Medulla oblongata (tissue), 1 donor: ENCODE data around the gene MTUS2.

Source experiments
- DNase-seq: peaks from one replicate; pipeline ENCODE4 v3.0.0-alpha.2; 2015; ENCODE audit errors: extremely low spot score

MTUS2 gene

DNA sequence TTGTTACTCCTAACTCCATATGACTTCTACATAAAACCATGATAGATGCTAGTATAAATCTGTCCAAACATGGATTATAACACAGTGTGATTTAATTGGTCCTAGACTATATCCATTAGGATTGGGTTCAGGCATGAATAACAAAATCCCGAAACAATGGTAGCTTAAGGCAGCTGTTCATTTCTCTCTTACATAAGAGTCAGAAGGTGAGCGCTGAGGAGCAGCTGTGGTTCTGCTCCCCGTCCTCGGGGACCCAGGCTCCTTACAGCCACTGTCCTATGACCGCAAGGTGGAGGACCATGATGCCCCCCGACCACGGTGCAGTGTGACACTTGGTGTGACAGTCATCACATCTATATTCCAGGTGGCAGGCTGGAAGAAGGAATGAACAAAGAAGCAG is 629.6 kb downstream of the MTUS2 start:
- no peak for DNase-seq

DNA sequence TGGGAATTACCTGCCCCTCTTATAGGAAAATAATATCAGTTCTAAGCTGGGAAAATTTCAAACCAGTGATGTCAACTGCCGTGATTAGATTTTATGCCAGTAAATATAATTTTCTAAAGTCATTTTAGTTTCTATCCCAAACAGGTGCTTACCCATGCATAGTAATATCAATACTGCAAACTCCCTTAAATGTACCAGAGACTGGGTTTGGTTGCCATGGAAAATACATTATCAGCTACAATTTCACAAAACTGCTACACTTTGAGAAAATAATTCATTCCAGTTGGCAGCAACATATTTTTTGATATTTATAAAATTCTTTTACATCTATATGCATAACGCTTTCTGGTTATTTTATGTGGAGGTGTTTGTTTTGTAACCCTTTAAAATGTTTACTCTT is 631.8 kb downstream of the MTUS2 start:
- DNase-seq = no peak

DNA sequence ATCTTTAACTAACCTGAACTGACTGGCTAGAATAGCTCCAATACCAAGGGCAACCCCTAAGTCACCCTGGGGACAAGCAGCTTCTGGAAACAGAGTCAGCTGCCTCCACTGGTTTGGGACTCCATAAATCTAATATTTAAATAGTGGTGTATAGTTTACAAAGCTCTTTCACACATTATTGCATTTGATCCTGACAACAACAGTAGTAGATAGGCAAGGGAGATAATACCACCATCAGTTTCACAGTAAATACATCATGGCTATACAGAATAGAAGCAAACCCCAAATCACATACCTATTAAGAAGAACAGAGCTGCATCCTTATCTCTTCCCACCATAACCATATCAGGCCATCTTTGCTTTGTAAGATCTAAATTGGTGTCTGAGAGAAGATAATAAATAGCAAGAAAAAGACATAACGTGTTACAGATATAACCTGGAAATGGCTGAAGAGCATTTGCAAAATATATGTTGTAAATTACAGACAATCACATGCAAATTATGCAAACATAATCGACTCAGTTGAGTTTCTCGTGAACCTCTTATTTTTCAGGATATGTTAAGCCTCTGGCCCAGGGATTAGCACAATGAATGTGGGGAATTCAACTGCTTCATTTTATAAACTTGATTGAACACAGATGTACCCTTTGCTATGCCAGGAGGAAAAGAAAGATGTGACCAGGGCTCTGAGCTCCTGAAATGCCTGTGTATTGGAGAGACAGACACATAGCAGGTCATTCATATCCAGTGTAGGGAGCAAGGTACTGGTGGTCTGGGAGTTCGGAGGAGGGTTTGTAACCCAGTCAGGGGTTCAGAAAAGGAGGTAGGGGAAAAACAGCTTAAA is 632.9 kb downstream of the MTUS2 start:
- no peak for DNase-seq

DNA sequence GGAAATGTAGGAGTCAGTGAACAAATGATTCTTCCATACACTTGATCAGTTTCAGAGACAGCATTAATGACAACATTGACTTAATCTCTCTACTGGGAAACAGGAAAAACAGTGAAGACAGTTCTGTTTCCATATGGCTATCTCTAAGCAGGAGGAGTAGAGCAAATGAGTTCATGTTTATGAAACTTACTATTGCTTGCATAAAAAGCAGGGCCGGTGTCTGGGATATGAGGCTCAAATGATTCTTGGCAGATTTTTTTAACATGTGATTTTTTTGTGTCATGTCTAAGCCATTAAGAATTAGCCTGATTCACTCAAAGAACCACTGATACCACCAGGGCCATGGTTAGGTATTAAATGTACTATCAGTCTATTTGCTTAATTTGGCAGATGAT is 633.5 kb downstream of the MTUS2 start:
- DNase-seq = no peak

DNA sequence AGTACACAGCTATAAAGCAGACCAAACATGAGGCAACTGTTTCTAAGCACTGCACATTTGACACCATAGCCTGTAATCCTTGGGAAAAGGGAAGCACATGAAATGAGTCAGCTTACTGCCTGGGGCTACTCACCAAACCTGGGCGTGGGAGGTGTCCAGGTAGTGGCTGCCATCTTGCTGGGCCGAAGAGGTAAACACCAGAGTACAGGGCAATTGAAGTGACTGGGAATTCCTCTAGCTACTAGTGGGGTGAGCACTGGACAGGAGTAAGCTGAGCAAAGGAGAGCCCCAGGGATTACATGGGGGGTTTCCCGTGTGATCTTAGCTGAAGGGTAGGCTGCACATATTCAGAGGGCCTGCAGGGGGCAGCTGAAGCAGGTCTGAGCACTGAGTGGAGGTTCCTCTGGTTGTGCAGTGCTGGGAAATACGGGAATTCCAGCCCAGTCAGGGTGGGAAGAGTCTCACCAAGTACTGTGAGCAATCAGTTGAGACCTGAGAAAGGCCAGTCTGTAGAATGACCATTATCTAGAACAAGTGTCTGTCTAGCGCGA is 634.9 kb downstream of the MTUS2 start:
- DNase-seq = no peak

DNA sequence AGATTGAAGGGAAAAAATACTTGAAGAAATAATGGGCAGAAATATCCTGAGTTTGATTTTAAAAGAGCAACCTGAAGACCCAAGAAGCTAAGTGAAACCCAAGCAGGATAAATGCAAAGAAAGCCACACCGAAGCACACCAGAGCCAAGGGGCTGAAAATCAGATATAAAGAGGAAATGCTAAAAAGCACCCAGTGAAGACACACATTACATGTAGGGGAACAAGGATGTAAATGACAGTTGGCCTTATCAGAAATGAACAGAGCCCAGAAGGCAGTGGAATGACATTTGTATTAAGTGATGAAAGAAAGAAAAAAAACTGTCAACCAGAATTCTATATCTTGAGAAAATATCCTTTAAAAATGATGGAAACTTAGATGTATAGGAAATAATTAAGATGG is 636.3 kb downstream of the MTUS2 start:
- DNase-seq = no peak

DNA sequence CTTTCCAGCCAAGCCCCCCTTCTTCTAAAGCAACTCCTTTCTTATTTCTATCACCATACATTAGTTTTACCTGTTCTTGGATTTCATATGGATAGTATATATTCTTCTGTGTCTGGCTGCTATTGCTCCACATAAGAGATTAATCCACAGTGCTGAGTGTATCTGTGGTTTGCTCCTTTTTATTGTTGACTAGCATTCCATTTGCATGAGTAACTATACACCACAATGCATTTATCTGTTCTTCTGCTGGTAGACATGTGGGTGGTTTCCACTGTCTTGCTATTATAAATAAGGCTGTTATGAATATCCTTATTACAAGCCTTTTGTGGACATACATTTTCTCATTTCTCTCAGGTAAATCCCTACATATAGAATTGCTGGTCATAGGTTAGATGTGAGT is 637.2 kb downstream of the MTUS2 start:
- DNase-seq = no peak

DNA sequence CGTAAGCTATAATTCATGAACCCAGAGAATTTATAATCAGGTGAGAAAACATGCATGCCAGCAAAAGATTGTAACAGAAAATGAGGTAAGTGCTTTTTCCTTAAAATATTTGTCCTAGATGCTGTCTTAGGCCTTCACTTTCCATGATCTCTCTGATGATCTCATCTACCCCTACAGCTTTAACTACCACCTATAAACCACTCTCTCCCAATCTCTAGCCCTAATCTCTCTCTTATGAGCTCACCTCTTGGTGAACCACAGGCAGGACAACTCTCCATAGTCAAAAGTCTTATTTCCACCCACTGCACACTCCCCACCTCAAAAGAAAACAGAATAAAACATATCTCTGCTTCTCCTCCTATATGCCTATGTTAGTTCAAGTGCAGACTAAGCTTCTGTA is 638.3 kb downstream of the MTUS2 start:
- no peak for DNase-seq

DNA sequence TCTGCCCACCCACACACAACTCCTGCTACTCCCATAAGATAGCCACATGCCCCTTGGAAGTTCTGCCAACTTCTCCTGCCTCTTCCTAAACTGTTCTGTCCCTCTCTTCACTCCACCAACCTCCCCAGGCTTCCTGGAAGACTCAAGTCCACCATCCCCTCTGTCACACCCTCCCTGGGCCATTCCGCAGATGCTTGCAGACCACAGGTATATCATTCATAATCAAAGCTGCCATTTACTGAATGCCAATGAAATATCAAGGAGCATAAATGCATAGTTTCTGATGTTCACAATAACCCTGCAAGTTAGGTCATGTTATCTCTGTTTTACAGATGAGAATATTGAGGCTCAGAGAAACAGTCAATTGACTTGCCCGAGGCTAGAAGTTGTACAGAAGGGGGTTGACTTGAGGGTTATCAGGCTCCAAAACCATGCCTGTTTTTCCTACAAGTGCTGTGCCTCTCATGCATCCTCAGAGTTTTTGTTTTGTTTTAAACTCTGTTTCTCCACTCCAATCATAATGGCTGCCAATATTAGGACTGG is 639.7 kb downstream of the MTUS2 start:
- DNase-seq = no peak

DNA sequence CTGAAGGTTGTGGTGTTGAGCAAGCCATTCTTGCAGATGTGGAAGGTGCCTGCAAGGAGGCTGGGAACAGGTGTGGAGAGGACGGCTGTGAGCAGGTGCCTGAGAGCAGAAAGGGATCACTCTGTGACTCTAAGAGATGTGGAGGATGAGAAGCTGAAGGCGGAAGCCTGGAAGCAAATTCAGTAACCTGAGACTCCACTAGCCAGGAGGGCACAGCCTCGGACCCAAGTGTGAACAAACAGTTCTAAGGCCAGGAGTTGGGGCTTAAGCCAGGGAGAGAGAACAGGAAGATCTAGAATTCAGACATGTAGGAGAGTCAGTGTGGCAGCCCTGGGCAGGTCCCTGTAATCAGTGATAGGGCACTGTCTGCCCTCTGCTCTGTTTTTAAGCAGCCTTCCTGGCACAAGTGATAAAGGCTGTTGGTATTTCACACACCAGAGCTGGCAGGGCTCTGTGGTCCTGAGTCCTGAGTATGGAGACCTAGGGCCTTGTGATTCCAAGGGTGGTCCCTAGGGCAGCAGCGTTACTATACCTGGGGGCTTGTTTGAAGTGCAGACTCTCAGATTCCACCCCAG is 644.1 kb downstream of the MTUS2 start:
- DNase-seq = no peak

DNA sequence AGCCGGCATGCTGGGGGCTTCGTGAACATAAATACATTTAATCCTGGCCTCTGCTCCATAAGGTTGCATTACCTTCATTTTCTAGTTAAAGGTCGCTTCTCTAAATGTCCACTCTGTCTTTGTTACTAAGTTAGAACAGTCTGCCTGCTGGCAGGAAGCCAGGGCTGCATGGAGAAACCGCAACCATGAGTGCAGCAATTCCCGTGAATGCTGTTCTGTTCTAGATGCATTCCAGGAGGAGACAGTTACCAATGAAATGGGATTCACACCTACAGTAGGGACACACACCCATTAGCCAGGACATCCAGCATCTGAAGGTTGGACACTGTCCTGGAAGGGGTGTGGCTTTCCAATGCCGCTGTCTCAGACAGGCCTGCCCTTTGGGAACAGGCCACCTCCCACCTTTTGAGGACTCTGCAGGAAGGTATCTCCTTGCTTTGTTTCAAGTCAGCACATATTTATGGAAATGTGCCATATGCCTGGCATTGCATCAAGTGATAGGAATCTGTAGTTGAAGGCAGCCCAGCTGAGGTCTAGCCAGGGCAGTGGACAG is 645.7 kb downstream of the MTUS2 start:
- peak; percentile 9 for DNase-seq

DNA sequence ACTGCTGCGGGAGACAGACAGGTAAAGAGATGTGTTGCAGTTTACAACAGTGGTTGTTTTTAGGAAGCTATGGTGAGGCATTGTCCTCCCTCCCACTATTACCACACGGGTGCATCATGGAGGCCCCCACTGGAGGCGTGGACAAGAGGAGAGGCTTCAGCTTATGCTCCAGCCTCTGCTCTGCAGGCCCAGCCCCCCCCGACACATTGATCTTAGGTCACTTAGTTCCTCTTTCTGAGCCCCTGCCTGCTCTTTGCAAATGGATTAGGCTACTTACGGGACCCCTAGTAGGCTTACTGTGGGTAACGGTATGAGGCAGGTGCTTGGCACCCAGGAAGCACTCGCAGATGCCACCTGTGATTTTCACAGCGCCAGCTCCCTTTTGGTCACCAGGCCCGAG is 651.4 kb downstream of the MTUS2 start:
- DNase-seq = no peak

DNA sequence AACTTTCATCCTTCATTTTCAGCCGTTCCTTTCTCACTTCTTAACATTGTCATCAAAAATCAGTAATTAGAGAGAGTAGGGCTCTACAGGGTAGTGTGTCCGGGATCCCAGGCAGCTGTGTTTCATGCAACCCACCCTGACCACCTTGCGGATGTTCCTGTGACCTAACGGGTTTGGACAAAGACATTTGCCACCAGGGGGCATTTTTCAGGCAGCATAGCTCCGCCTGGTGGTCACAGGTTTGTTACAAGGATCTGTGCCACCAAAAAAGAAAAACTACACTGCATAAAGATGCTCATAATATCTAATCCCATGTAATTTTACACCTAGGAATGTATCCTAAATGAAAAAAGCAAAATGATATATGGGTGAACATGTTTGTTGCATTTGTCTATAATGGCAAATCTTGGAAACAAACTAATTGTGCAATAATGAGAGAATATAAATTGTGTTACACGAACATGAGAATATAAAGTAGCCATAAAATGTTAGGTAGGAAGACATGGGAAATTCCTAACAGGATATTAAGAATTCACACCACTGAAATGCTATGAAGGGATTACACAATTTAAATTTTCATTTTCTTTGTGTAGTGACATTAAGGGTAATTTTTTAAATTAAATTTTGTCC is 652.3 kb downstream of the MTUS2 start:
- peak; percentile 33 for DNase-seq

DNA sequence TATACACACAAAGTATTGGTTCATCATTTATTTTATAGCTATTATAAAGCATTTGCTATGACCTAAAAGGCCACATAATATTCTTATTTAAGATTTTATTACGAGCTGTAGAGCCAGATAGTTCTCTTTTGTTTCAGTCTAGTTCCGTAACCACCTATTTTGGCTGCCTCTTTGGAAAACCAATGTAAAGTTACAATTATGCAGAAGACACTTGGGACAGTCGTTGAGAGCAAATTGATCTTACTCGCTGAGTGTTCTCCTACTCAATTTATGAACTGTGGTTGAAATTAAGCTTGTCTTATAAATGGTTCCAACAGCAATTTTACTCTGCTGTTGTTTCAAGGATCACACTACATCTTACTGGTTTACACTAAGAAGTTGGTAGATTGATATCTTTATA is 653.0 kb downstream of the MTUS2 start:
- DNase-seq = no peak

DNA sequence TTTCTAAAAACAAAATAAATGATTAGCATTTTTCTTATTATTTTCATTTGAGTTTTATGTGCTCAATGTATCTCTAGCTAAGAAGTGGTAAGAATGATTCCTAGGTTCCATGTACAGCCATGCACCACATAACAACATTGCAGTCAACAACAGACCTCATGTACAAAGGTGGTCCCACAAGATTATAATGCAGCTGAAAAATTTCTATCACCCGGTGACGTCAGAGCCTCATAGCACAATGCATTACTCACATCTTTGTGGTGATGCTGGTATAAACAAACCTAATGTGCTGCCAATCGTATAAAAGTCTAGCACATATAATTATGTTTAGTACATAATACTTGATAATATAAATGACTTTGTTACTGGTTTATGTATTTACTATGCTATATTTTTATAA is 654.9 kb downstream of the MTUS2 start:
- no peak for DNase-seq

DNA sequence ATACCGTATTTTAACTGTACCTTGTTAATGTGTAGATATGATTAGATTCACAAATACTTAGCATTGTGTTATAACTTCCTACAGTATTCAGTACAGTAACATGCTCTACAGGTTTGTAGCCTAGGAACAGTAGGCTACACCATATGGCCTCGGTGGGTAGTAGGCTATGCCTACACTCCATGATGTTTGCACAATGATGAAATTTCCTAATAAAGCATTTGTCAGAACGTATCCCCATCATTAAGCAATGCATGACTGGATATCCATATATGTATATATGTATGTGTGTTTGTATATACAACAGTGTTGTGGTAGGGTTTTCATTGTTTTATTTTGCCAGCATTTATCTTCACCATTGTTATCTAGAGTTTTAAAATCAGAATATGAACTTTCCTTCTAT is 655.9 kb downstream of the MTUS2 start:
- no peak for DNase-seq

DNA sequence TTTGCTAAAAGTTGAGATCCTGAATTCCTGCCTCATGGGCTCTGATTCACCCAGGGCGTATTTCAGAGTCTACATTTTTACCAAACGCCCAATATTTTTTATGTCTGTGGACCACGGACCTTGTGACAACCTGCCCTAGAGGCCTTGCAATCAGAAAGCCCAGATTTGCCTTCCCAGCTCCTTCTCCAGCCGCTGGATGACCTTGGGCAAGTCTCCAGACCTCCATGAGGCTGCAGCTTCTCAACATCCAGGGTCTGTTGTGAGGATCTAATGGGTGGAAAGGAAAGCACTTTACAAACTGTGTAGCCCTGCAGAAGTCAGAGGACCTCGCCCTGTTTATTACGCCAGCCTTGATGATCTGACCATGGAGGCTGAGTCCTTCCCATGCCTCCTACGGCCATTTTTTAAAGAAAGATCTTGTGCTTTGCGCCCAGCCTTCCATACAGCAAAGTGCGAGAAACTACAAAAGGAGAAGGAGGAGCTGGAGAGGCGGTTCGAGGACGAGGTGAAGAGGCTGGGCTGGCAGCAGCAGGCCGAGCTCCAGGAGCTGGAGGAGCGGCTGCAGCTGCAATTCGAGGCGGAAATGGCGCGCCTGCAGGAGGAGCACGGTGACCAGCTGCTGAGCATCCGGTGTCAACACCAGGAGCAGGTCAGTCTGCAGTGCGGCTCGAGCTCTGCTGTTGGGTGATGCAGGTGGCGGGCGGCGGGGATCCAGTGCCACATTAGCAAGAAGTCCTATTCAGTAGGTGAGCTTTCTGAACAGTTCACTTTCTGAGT is 659.8 kb downstream of the MTUS2 start:
- no peak for DNase-seq

DNA sequence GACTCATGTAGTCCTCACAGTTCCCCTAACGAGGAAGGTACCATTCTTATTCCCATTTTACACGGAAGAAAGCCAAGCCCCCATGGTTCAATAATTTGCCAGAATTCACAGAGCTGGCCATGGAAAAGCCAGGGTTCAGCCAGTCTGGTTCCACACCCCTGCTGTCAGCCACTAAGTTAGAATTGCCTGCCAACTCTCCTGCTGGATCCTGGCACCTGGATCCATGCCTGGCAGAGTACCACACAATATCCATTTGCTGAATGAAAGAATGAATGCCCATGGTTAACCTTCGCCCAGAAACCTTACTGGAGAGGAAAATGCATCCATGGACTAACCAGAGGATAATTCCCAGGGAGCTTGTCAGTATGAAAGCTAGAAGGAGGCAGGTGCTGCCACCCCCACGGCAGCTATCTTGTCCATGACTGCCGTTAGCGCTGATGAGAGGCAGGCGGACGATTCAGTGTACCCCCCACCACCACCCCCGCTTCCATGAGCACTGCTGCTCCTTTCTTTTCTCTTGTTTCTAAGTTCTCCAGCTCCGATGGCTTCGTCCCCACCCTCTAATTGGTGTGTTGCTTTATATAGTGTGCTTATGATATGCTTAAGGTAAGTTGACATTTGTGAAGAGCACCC is 660.9 kb downstream of the MTUS2 start:
- peak; percentile 28 for DNase-seq

DNA sequence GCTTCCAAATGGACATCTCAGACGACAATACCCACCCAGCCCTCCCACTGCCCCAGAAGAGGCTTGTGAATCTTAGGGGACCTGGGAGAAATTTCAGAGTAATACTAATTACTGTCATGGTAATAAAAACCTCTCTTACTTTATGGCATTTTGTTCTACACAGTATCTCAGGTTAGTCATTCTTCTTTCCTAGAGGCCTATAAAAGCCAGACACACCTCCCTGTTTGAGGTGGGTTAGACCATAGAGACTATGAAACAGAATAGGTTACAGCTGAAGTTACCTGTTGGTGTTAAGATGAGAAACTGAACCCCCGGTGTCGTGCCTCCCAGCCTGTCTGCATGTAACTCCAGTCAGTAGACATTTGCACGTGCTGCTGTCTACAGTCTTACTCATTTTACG is 661.5 kb downstream of the MTUS2 start:
- no peak for DNase-seq

DNA sequence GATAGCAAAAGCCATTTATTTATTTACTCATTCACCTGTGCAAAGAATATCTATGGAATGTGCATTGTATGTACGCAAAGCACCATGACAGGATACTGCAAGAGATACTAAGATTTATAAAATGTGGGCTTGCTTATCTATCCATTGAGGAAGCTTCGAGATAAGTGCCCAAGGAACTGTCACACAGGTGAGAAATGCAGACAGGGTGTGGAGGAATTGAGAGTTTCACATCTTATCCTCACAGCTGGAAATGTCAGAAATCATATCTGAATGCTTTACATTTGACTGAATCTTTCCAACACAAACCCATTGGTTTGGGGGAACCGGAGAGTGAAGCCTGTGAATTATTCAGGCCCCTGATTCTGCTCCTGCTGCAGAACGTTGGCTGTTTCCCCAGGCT is 662.4 kb downstream of the MTUS2 start:
- no peak for DNase-seq

DNA sequence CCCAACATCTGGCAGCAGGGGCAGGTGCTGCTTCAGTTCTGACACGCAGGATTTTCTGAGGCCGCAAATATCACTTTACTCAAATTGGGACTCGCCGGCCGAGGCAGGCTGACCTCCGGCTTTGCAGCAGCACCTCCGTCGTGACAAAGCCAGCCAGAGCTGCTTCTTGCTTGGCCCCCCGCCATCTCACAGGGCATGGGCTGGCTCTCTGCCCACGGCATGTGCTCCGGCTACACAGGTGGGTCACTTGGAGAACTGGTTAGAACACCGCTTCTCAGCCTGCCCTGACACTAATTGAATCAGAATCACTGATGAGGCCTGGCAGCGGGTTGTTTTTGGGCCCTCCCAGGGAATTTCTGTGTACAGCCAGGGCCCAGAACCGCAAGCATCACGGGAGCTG is 663.1 kb downstream of the MTUS2 start:
- no peak for DNase-seq
